Effector CD4-positive, alpha-beta T cell (primary cell): Measurements from ENCODE around the gene SFSWAP.
"Not testable (repeated sequence)": the region's sequence is repeated elsewhere in the genome, so short reads cannot be mapped to it uniquely, and the experiment has no call there.

ENCODE experiments used
- DNase-seq: peaks from one replicate; pipeline ENCODE4 v3.0.0-alpha.2; 2020

The SFSWAP gene

DNA sequence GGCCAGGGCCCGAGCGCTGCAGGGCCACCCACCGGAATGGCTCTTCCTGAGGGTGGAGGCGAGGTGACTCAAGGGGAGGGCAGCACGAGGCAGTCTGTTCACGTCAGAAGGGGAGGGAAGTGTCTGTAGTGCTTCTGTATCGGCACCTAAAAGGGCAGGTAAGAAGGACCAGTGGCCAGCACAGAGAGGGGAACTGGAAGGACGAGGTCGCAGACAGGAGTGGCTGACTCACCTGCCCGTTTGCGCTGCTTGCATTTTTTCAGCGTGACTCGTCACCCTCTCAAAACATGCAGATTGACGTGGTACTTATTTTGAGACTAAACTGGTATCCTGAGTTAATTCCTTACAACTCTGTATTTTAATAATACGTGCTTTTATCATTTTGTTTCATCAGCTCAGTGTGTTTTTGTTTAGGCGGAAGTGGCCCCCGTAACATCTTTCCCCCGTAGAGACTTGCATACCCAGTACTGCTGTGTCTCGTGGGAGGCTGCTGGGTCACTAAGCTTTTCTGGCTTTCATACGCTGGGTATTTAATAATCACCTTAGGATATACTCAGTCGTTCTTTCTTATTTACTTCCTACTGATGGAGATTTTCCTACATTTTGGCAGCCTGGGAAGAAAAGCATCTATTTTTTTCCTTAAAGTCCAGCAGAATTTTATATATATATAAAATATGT, 26.4 kb downstream of the SFSWAP start:
- no peak for DNase-seq

DNA sequence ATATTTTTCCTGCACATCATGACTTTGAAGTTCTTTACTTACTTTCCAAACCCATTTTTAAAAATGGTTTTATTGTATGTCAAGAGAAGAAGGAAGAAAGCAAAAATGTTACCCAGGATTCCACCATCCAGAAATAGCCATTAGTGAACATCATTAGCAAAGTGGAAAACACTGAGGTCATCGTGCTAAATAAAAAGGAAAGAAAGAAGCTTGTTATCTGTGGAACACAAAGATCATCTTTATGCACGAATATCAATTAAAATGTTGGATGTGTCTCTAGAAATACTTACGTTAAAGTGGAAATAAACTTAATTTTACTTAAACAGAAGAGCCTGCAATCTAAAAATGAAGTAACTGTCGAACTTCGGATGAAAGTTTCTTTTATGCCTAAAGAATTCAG, 27.3 kb downstream of the SFSWAP start:
- no peak for DNase-seq

GRCh38 chr12:131740626-131741025, 29.7 kb downstream of the SFSWAP start:
- no peak for DNase-seq

- not testable (repeated sequence) for DNase-seq
These were observed 31.9 kb downstream of the SFSWAP start for GRCh38 chr12:131742761-131743160.

- not testable (repeated sequence) for DNase-seq
These were observed 32.5 kb downstream of the SFSWAP start for GRCh38 chr12:131743410-131743809.

GRCh38 chr12:131743880-131744279, 33.0 kb downstream of the SFSWAP start:
- not testable (repeated sequence) for DNase-seq

- DNase-seq, result not testable (repeated sequence)
These were observed 33.8 kb downstream of the SFSWAP start for GRCh38 chr12:131744675-131745074.

- no peak for DNase-seq
These were observed 34.8 kb downstream of the SFSWAP start for GRCh38 chr12:131745706-131746105.

DNA sequence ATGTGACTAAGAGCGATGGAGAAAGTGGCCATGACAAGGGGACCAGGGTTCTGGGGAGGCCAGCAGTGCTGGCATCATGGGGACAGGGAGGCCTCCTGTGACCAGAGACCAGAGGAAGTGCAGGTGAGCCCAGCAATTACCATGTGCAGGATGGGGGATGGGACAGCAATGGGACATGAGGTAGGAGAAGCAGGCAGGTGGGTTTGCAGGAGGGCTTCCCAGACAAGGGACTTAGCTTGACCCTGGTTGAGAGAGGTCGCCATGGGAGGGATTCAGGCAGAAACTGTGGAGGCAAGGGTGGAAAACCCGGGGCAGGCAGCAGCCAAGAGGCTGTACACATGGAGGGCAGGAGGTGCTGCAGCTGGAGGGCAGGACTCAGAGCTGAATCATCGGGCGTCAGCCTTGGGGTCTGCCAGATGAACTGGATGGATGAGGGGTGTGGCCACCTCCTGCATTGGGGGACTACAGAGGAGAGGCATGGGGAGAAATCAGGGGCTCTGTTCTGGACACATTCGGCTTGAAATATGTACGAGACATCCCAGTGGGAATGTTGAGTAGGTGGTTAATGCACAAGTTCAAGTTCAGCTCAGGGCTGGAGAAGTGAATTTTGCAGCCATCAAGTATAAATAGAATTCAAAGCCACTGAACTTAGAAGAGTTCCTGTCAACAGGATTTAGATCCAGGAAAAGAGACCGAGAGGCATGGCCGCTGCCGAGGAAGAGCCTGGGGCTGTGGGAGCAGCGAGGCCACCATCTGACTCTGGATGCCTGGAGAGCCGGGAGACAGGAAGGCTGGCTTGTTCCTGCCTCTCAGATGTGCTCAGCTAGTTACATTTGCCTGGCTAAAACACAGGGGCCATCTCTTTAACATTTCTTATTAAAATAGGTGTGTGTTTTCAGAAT, 36.6 kb downstream of the SFSWAP start:
- DNase-seq, result no peak

- DNase-seq, result no peak
These were observed 38.9 kb downstream of the SFSWAP start for GRCh38 chr12:131749618-131750315.

GRCh38 chr12:131751335-131751734, 40.4 kb downstream of the SFSWAP start:
- no peak for DNase-seq

DNA sequence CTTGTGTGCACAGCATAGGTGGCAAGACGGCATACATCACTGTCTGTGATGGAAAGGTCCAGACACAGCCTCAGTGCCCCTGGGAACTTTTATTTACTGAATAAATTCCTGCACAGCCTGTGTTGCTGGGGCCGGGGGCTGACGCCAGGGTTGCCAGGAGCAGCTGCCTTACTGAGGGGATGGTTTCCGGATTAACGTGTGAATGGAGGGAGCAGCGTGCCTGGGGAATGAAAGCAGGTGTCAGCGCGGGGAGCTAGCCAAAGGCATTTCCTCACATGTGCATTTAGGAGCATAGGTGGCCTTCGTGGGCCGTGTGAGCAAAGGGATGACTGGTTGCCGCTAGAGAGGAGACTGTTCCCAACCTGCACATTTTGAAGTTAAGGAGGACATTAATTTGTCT, 41.6 kb downstream of the SFSWAP start:
- no peak for DNase-seq

- no peak for DNase-seq
These were observed 42.1 kb downstream of the SFSWAP start for GRCh38 chr12:131753005-131753404.

DNA sequence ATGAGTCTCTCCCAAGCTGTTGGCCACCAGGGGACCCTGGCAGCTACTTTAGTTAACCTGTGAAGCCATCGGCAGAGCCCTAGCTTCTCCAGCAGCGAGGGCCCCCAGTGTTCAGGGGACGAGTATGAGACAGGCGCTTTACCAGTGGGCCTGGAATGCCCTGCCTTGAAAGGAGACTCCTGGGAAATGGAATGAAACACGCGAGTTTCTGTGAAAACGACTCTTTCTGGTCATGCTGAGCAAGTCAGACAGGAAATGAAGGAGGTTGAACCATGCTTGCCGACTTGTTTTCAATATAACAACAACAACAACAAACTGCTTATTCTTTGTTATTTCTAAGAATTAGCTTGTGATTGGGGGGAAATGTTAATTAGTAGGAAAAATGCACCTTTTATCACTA, 42.9 kb downstream of the SFSWAP start:
- no peak for DNase-seq

DNA sequence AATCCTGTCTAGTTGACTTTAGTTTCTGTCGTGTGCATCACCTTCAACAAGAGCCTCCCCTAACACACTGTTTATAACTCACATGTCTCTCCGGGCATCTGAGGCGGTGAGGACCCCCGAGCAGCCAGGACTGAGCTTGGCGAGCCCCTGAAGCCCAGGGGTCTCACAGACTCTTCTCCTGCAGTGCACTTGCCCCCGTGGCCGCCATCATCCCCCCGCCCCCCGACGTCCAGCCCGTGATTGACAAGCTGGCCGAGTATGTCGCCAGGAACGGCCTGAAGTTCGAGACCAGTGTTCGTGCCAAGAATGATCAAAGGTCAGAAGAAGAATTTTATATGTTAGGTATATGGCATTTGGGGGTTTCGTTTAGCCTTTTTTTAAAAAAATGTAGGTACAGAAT, 43.3 kb downstream of the SFSWAP start:
- DNase-seq, result no peak

DNA sequence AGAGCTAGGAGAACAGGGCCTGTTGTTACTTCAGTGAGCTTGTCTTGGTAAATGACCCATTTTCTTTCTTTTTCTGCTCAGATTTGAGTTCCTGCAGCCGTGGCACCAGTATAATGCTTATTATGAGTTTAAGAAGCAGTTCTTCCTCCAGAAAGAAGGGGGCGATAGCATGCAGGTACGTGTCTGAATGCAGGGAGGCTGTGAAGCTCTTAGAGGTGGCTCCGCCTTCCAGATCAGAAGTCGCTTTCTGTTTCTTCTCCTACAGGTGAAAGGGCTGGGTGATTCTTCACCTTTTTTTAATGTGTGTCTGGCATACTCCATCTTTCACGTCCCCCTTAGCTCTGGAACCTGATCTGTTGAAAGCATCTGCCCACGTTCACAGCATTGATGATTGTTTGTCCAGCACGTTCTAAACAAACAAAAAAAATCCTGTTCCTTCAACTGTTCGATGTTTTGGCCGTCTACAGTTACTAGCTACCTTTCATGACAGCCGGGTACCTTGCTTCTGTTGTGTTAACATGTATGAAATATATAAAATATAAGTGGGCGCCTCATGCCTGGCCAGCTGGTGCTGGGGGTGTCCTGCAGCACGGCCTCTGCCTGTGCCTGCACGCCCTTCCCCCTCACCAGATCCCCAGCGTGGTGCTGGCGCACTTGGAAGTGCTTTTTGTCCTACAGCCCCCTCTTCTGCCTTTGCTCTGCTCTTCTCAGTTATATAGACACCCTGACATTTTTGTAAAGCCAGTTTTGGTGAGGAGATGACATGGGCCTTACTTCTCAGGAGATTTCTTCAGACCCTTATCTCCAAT, 44.6 kb downstream of the SFSWAP start:
- DNase-seq, result no peak

- no peak for DNase-seq
These were observed 45.6 kb downstream of the SFSWAP start for GRCh38 chr12:131756441-131756840.

DNA sequence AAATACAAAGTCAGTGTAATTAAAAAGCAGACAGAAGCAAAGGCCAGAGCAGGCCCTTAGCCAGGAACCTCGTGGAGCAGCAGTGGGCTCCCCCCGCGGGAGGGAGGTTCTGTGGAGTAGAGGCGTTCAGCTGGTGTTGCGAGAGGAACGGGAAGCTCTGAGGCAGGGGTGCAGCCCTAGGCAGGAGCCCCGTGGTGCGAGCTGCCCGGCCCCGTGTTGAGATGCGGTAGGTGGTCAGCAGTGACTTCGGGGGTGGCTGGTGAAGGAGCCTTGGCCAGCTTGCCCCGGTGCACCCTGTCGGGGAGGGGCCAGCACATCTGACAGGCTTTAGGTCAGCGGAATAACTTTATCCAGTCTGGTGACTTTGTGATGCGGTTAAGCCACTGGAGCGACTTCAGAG, 46.2 kb downstream of the SFSWAP start:
- DNase-seq, result no peak

DNA sequence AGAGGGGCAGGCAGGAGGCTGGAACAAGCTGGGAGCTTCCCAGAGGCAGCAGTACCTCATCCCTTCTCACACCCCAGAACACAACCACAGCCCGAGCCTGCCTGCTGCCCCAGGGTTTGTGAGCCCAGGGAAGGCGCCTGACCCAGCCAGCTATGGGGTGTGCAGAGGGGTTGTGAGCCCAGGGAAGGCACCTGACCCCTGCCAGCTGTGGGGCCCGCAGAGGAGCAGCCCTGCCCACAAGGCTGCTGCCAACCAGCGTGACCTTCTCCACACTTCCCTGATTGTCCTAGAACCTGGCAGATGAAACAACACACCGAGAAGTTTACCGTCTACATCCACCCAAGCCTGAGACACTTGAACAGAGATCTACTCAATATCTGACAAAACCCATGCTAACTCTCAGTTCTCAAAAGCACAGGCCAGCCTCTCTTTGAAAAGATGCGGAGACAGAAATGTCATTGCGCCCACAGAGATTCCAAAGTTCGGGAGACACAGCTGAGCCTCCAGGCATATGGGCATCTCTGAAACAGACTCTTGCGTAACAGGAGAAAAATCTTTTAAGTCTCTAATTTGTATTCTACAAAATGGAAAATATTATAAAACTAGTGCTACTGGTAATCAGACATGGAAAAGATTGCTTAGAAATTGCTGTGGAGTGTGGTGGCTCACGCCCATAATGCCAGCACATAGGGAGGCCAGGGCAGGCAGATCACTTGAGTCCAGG, 47.3 kb downstream of the SFSWAP start:
- no peak for DNase-seq

DNA sequence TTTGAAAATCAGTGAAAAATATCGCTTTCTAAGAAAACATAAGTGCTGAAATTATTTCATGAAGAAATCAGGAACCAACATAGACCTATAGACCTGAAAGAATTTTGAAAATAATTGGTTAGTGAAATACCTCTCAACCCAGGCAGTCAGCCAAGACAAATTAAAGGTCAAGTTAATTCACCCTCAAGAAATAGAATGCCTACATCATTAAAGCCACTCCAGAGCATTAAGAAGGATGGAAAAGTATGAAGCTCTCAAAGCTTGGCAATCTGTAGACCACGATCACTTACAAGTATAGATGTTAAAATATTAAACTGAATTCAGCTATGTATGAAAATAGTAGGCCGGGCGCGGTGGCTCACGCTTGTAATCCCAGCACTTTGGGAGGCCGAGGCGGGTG, 48.3 kb downstream of the SFSWAP start:
- DNase-seq, result no peak

- DNase-seq, result no peak
These were observed 50.7 kb downstream of the SFSWAP start for GRCh38 chr12:131761638-131762037.

DNA sequence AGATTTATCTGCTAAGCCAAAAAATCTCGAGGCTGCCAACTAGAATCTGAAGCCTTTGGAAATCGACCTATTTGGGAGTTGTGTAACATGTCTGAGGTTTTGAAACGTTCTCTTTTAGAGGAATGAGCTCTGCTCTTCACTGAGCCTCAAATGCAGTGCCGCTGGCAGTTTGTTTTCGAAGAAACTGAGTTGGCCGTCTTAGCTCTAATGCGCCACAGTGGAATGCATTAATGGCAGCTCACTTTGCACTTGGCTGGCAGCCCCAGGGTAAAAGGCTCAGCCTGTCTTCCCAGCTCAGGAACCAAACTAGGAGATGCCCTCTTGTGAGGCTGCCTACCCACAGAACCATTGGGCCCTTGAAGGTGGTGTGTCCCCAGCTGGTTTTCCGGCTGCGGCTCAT, 53.8 kb downstream of the SFSWAP start:
- DNase-seq, result no peak
